Measurements from ENCODE around the gene ERC2.

DNA sequence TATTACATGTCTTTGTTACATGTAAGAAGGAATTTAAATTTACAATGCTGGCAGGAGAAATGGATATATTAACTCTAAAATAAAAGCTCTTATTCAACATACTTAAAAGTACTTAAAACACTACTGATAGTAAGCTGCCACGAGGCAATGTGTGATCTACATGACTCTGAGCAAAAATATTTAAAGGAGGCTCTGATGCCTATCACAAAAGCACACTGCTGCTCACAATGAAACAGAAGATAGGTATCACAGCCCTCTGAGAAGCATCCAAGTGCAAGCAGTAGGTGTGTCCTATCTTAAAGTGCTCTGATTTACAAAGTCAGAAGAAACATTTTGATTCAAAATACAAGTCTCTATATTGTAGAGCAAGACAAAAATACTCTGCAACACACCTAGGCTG lies 610.0 kb downstream of the ERC2 start:
- TF ChIP-seq, protein P1, sequence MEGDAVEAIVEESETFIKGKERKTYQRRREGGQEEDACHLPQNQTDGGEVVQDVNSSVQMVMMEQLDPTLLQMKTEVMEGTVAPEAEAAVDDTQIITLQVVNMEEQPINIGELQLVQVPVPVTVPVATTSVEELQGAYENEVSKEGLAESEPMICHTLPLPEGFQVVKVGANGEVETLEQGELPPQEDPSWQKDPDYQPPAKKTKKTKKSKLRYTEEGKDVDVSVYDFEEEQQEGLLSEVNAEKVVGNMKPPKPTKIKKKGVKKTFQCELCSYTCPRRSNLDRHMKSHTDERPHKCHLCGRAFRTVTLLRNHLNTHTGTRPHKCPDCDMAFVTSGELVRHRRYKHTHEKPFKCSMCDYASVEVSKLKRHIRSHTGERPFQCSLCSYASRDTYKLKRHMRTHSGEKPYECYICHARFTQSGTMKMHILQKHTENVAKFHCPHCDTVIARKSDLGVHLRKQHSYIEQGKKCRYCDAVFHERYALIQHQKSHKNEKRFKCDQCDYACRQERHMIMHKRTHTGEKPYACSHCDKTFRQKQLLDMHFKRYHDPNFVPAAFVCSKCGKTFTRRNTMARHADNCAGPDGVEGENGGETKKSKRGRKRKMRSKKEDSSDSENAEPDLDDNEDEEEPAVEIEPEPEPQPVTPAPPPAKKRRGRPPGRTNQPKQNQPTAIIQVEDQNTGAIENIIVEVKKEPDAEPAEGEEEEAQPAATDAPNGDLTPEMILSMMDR (conservative IDR thresholded peaks at IDR 0.05; ENCODE audit: low read length), result no peak
- no peak for TF ChIP-seq EZH2phosphoT487 (IDR thresholded peaks at IDR 0.05; ENCODE audit: borderline replicate concordance)
